Natural killer cell treated with Interleukin-12 subunit alpha and Interleukin-12 subunit beta and Interleukin-15 and Interleukin-18, amount 100 ng/mL, for 72 hours (primary cell): ENCODE results near the gene HOXC4. TPM values are rescaled to one million over a fixed set of nuclear protein-coding genes. Genes with fewer than 3 reads are reported as not detected.

Source experiments
- ATAC-seq, 2 donors: fragments of 150-1000 bp; cut with Tn5 transposase in 1 of 2; sonication (Bioruptor Pico), chemical (Tn5 transposase) in 1 of 2; 2 replicates each; pipeline ENCODE4 v1.10.0; 2021
- DNase-seq: peaks from one replicate; pipeline ENCODE4 v3.0.0; 2022; ENCODE audit warnings: low spot score
- H3K27ac Mint-ChIP-seq, 2 donors: 1 replicate in 1 of 2; 2 replicates in 1 of 2; pipeline ENCODE4 v1.8.0; 2022; ENCODE audit warnings: mixed read lengths in 2 of 2, mild to moderate bottlenecking in 1 of 2, moderate library complexity in 1 of 2
- H3K27me3 Mint-ChIP-seq, 2 donors: 1 replicate in 1 of 2; 2 replicates in 1 of 2; pipeline ENCODE4 v1.8.0; 2022; ENCODE audit warnings: mixed read lengths in 2 of 2
- H3K36me3 Mint-ChIP-seq: one replicate; pipeline ENCODE4 v1.8.0; 2022; ENCODE audit warnings: mixed read lengths
- H3K4me1 Mint-ChIP-seq, 2 donors: 1 replicate in 1 of 2; 2 replicates in 1 of 2; pipeline ENCODE4 v1.8.0; 2022; ENCODE audit warnings: low read depth in 2 of 2, mixed read lengths in 2 of 2, mild to moderate bottlenecking in 1 of 2
- H3K4me3 Mint-ChIP-seq: one replicate; pipeline ENCODE4 v1.8.0; 2022; ENCODE audit warnings: mixed read lengths
- H3K9me3 Mint-ChIP-seq: 2 replicates; pipeline ENCODE4 v1.8.0; 2022; ENCODE audit warnings: mixed read lengths
- total RNA-seq, 2 donors: library from RNA; stranded (reverse); gene quantifications; one replicate each; pipeline ENCODE4 v1.2.3, GENCODE V29; 2022

Gene HOXC4
- total RNA-seq, 2 donors from 2014 or later, result 1.3 to 2.3 TPM

DNA sequence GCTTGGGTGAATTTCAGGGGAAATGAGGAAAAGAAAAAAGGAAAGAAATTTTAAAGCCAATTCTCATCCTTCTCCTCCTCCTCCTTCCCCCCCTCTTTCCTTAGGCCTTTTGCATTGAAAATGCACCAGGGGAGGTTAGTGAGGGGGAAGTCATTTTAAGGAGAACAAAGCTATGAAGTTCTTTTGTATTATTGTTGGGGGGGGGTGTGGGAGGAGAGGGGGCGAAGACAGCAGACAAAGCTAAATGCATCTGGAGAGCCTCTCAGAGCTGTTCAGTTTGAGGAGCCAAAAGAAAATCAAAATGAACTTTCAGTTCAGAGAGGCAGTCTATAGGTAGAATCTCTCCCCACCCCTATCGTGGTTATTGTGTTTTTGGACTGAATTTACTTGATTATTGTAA is 1.9 kb downstream of the HOXC4 start:
- H3K4me1 Mint-ChIP-seq, result peaks cover 30 to 34% of the 10 kb centered on the region in 2 donors
- H3K36me3 Mint-ChIP-seq, result no peaks in the 10 kb centered on the region
- no peaks in the 10 kb centered on the region for H3K9me3 Mint-ChIP-seq
- no peak for DNase-seq
- ATAC-seq, result no peak
- no peak overlapping the region for H3K27ac Mint-ChIP-seq
- H3K27me3 Mint-ChIP-seq, result peaks cover 46 to 51% of the 10 kb centered on the region in 2 donors
- no peak overlapping the region for H3K4me3 Mint-ChIP-seq

- Mint-ChIP-seq H3K9me3 (no peaks in the 10 kb centered on the region), H3K4me1 (peaks cover 24 to 28% of the 10 kb centered on the region in 2 donors), H3K4me3 (no peak overlapping the region), H3K27me3 (peaks cover 45 to 47% of the 10 kb centered on the region in 2 donors), H3K27ac (no peak overlapping the region), H3K36me3 (no peaks in the 10 kb centered on the region)
- ATAC-seq (no peak), DNase-seq (no peak)
These were observed 2.5 kb downstream of the HOXC4 start for GRCh38 chr12:54056110-54056509.

DNA sequence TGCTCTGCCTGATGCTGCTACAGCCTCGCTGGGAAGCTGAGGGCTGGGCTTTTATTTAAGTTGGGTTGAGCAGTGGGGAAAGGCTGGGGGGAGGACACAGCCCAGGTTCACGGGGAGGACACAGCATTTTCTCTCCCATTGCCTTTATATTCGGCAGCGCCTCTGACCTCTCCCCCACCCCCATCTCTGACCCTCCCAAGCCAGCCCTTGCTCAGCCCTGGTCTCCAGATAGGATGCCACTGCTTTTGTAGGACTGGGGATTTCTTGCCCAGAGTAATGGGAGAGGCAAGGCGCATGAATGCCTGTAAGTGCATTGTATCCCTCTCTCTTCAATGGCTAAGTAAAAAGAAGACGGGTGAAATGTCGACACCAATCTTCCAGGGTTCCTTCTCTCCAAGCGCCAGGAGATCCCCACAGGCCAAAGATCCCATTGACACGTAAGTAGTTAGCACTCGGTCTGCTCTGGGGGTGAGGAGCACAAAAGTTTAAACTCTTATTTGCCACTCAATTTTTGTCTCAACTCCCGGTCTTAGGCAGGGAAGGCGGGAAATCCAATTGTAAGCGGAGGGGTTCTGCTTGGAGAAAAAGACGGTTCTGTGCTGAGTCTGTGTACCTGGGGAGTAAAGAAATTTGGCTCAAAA is 4.6 kb downstream of the HOXC4 start:
- H3K9me3 Mint-ChIP-seq, result no peaks in the 10 kb centered on the region
- H3K4me1 Mint-ChIP-seq, result peaks cover 7 to 11% of the 10 kb centered on the region in 2 donors
- H3K36me3 Mint-ChIP-seq, result no peaks in the 10 kb centered on the region
- no peak overlapping the region for H3K27ac Mint-ChIP-seq
- H3K4me3 Mint-ChIP-seq, result no peak overlapping the region
- no peak for DNase-seq
- no peak for ATAC-seq
- H3K27me3 Mint-ChIP-seq, result peaks cover 46 to 58% of the 10 kb centered on the region in 2 donors

- Mint-ChIP-seq H3K27ac (no peak overlapping the region), H3K4me3 (no peak overlapping the region), H3K9me3 (no peaks in the 10 kb centered on the region), H3K4me1 (peaks cover 2% of the 10 kb centered on the region in 2 donors), H3K27me3 (peaks cover 49 to 62% of the 10 kb centered on the region in 2 donors), H3K36me3 (no peaks in the 10 kb centered on the region)
- DNase-seq, result no peak
- no peak for ATAC-seq
These were observed 6.0 kb downstream of the HOXC4 start for GRCh38 chr12:54059668-54060067.

DNA sequence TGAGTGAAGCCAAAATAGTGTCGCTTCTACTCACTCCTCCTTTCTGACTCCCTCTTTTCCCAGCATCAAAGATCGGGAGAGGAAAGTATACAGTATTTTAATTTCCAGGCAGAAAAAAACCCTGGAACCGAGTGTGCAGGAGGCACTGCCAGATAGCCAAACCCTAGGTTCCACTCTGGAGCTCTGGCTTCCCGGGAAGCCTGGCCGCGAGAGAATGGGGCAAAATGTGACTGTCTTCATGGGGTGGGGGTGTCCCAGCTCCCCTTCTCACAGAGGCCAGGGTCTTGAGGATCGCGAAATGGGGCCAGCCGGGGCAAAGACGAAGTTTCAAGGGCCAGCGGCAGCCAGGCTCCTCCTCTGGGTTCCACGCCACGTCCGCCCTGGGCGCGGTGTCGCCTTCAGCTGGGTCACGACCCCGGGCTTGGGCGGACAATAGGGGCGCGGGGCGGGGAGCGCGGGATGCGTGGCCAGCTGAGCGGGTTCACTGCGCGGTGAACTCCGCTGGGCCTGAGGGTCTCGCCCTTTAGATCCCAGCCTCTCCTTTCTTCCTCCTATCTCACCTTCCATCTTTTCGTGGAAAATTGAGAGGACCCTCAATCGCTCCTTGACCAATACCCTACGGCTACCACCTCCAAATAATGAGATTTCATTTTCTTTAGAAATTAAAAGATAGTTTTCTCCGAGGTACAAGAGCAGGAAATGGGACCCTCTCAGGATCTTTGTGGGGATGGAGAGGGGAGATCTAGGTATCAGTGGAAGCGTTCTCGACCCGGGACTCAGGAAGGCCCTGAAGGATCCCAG is 6.7 kb downstream of the HOXC4 start:
- Mint-ChIP-seq H3K4me1 (no peaks in the 10 kb centered on the region), H3K27me3 (peaks cover 43 to 59% of the 10 kb centered on the region in 2 donors), H3K4me3 (no peak overlapping the region), H3K27ac (no peak overlapping the region), H3K36me3 (no peaks in the 10 kb centered on the region), H3K9me3 (no peaks in the 10 kb centered on the region)
- ATAC-seq (no peak), DNase-seq (no peak)

DNA sequence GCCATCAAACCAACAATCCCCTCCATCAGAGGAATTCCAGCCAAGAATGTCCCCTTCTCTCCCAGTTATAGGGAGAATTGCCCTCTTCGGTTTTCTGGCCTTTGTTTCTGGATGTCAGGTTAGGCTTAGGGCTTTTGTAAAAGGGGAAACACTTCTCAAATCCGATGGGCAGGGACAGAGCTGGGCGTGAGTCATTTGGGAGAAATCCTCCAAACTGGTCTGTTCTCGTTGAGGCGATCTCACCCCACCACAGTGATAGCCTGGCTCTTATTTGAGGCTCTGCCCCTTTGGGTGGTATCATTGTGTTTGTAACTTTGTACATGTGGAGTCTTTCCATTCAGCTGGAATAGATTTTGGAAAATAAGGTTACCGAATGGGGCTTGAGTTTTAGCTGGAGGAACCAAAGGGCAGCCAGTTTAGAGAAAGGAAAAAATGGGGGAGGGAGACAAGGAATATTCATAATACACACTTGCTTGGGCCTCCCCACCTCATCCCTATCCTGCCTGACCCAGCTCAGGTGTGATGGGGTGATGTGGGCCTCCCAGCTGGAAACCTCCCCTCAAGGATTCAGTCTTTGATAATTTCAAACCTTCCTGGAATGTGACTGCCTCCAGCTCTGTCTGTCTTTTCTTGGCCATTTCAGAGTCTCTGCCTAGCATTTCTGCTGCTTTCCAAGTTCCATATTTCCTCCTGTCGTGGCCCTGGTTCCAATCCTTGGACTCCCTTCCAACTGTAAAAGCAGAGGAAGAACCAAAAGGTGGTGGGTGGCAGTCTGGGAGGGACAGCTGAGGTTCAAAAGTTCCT is 7.5 kb downstream of the HOXC4 start:
- peaks cover 42 to 56% of the 10 kb centered on the region in 2 donors for H3K27me3 Mint-ChIP-seq
- no peak overlapping the region for H3K27ac Mint-ChIP-seq
- no peaks in the 10 kb centered on the region for H3K9me3 Mint-ChIP-seq
- DNase-seq (no peak), ATAC-seq (no peak)
- H3K4me3 Mint-ChIP-seq, result no peak overlapping the region
- H3K36me3 Mint-ChIP-seq, result no peaks in the 10 kb centered on the region
- no peaks in the 10 kb centered on the region for H3K4me1 Mint-ChIP-seq

DNA sequence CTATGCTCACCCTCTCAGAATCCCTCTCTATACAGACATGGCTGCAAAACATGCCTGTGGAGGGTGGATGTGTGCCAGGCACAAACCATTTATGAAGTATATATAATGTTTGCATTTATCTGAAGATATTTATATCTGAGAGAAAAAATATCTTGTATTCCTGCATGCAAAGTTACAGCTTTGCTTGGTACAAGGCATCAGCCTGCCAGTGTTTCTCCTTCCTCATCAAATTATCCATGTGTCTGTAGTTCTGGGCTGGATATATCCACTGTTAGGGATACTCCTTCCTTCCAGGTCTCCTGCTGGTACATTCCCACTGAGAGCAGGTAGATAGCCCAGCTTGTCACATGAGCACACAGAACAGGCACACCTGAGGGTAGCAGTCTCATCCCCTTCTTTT is 12.0 kb downstream of the HOXC4 start:
- Mint-ChIP-seq H3K9me3 (no peaks in the 10 kb centered on the region), H3K27ac (no peak overlapping the region), H3K36me3 (no peaks in the 10 kb centered on the region), H3K4me1 (no peaks in the 10 kb centered on the region), H3K4me3 (no peak overlapping the region), H3K27me3 (peaks cover 29 to 38% of the 10 kb centered on the region in 2 donors)
- no peak for ATAC-seq
- no peak for DNase-seq

GRCh38 chr12:54066408-54066807 is 12.8 kb downstream of the HOXC4 start:
- Mint-ChIP-seq H3K27me3 (peaks cover 29 to 33% of the 10 kb centered on the region in 2 donors), H3K27ac (no peak overlapping the region), H3K36me3 (no peaks in the 10 kb centered on the region), H3K9me3 (no peaks in the 10 kb centered on the region), H3K4me3 (no peak overlapping the region), H3K4me1 (no peaks in the 10 kb centered on the region)
- DNase-seq, result no peak
- ATAC-seq, result no peak

GRCh38 chr12:54068418-54069070 is 14.9 kb downstream of the HOXC4 start:
- Mint-ChIP-seq H3K27ac (no peak overlapping the region), H3K27me3 (peaks cover 14 to 15% of the 10 kb centered on the region in 2 donors), H3K9me3 (no peaks in the 10 kb centered on the region)

DNA sequence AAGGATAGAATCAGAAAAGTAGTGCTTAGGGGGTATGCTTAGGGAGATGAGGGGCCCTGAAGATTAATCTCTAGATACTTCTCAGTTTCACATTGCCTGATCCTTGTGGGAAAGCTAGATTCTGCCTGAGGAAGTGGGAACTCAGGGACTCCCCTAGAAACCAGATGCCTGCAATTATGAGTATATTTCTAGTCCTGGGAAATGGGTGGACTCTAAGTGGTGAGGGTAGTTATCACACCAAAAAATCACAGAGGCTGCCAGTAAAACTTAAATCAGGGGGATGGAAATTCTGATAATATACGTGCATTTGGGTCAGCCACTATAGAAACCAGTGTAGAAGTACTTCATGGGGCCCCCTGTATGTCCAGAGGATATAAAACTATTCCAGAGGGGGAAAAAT is 18.3 kb downstream of the HOXC4 start:
- DNase-seq, result no peak
- H3K4me1 Mint-ChIP-seq, result no peaks in the 10 kb centered on the region
- ATAC-seq, result no peak
- no peaks in the 10 kb centered on the region for H3K9me3 Mint-ChIP-seq
- no peak overlapping the region for H3K27ac Mint-ChIP-seq
- H3K36me3 Mint-ChIP-seq, result no peaks in the 10 kb centered on the region
- H3K4me3 Mint-ChIP-seq, result no peak overlapping the region
- peaks cover 0 to 9% of the 10 kb centered on the region in 2 donors for H3K27me3 Mint-ChIP-seq

More at GRCh38 chr12:54068418-54069070, 14.9 kb downstream of the HOXC4 start:
- Mint-ChIP-seq H3K36me3 (no peaks in the 10 kb centered on the region), H3K4me3 (no peak overlapping the region), H3K4me1 (no peaks in the 10 kb centered on the region)
- ATAC-seq (no peak), DNase-seq (no peak)

DNA sequence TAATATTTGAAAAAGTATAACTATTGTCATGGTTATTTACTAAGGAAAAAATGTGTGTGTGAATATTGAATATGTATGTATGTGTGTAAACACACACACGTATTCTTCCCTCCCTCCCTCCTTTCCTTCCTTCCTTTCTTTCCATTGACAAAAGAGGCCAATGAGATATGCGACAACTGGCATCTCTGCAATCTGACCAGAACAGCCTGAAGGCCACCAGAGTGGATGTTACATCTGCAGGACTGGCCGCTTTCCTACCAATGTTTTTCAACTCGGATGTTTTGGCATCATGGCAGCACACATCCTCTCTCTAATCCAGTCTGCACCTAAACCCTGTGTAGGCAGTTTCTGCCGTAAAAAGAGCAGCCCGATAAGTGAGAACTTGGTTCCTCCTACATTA is 20.7 kb downstream of the HOXC4 start:
- no peak overlapping the region for H3K27ac Mint-ChIP-seq
- H3K9me3 Mint-ChIP-seq, result no peaks in the 10 kb centered on the region
- peaks cover 0 to 9% of the 10 kb centered on the region in 2 donors for H3K27me3 Mint-ChIP-seq
- H3K4me1 Mint-ChIP-seq, result no peaks in the 10 kb centered on the region
- H3K36me3 Mint-ChIP-seq, result no peaks in the 10 kb centered on the region
- H3K4me3 Mint-ChIP-seq, result no peak overlapping the region
- DNase-seq (no peak), ATAC-seq (no peak)

GRCh38 chr12:54075409-54075808 is 21.8 kb downstream of the HOXC4 start:
- ATAC-seq, result no peak
- no peak for DNase-seq
- Mint-ChIP-seq H3K4me1 (no peaks in the 10 kb centered on the region), H3K27ac (no peak overlapping the region), H3K27me3 (peaks cover 0 to 6% of the 10 kb centered on the region in 2 donors), H3K4me3 (no peak overlapping the region), H3K9me3 (no peaks in the 10 kb centered on the region), H3K36me3 (no peaks in the 10 kb centered on the region)

- peaks cover 0 to 6% of the 10 kb centered on the region in 2 donors for H3K27me3 Mint-ChIP-seq
- H3K36me3 Mint-ChIP-seq, result no peaks in the 10 kb centered on the region
- DNase-seq (no peak), ATAC-seq (no peak)
- H3K4me1 Mint-ChIP-seq, result peaks cover 1 to 3% of the 10 kb centered on the region in 2 donors
- no peaks in the 10 kb centered on the region for H3K9me3 Mint-ChIP-seq
- no peak overlapping the region for H3K4me3 Mint-ChIP-seq
- no peak overlapping the region for H3K27ac Mint-ChIP-seq
These were observed 22.3 kb downstream of the HOXC4 start for GRCh38 chr12:54075974-54076373.
